GM12872 (cell line): ENCODE measurements around the gene RABL6.

Experiments used
- TF ChIP-seq, protein P1 (sequence below): IDR thresholded peaks from 3 replicates; pipeline ENCODE4 v1.5.1; 2011; ENCODE audit warnings: low read depth, mild to moderate bottlenecking, low read length, moderate library complexity; ENCODE audit not compliant: insufficient read depth

The RABL6 gene

DNA sequence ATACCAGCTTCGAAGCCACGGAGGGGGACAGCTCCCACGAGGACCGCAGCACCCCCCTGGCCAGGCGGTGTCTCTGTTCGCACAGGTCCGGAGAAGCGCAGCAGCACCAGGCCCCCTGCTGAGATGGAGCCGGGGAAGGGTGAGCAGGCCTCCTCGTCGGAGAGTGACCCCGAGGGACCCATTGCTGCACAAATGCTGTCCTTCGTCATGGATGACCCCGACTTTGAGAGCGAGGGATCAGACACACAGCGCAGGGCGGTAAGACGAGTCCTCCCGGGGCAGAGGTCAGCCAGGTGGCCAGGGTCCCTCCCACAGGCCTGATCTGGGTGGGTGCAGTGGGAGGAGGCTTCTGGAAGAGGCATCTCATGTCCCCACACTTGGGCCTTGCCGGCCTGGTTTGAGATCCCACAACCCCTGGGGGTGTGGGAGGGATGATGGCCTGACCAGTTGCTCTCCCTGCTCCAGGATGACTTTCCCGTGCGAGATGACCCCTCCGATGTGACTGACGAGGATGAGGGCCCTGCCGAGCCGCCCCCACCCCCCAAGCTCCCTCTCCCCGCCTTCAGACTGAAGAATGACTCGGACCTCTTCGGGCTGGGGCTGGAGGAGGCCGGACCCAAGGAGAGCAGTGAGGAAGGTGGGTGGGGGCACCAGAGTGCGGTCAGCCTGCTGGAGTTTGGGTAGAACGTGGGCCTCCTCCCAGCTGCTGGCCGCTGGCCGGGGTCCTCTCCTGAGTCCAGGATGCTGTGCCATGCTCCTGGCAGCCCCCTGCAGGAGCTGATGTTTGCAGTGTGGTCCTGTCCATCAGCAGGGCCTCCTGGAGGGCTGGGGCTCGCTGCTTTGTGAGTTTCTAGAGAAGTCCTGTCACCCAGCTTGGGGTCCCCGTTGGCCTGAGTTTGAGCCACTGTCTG, 31.7 kb downstream of the RABL6 start:
- TF ChIP-seq, protein P1, sequence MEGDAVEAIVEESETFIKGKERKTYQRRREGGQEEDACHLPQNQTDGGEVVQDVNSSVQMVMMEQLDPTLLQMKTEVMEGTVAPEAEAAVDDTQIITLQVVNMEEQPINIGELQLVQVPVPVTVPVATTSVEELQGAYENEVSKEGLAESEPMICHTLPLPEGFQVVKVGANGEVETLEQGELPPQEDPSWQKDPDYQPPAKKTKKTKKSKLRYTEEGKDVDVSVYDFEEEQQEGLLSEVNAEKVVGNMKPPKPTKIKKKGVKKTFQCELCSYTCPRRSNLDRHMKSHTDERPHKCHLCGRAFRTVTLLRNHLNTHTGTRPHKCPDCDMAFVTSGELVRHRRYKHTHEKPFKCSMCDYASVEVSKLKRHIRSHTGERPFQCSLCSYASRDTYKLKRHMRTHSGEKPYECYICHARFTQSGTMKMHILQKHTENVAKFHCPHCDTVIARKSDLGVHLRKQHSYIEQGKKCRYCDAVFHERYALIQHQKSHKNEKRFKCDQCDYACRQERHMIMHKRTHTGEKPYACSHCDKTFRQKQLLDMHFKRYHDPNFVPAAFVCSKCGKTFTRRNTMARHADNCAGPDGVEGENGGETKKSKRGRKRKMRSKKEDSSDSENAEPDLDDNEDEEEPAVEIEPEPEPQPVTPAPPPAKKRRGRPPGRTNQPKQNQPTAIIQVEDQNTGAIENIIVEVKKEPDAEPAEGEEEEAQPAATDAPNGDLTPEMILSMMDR = no peak

DNA sequence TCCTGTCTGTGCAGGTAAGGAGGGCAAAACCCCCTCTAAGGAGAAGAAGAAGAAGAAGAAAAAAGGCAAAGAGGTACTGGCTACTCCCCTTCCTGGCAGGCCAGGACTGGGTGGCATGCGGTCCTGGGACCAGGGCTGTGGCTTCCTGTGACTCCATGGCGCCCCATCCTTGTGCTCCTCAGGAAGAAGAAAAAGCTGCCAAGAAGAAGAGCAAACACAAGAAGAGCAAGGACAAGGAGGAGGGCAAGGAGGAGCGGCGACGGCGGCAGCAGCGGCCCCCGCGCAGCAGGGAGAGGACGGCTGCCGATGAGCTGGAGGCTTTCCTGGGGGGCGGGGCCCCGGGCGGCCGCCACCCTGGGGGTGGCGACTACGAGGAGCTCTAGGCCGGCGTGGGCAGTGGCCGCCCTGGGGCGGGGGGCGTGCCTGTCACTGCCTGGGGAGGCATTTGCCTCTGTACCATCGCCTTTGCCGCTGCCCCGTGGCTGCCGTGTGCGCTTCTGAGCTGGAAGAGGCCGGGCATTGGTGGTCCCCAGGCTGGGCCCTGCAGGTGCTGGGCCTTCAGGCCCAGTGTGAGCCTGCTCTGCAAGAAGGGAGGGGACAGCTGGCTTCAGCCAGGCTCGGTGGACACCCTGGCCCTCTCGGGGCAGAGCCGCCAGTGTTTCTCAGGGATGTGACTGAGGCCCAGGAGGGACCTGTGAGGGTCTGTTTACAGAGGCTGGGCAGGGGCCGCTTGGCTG, 32.6 kb downstream of the RABL6 start:
- TF ChIP-seq, protein P1 = no peak

DNA sequence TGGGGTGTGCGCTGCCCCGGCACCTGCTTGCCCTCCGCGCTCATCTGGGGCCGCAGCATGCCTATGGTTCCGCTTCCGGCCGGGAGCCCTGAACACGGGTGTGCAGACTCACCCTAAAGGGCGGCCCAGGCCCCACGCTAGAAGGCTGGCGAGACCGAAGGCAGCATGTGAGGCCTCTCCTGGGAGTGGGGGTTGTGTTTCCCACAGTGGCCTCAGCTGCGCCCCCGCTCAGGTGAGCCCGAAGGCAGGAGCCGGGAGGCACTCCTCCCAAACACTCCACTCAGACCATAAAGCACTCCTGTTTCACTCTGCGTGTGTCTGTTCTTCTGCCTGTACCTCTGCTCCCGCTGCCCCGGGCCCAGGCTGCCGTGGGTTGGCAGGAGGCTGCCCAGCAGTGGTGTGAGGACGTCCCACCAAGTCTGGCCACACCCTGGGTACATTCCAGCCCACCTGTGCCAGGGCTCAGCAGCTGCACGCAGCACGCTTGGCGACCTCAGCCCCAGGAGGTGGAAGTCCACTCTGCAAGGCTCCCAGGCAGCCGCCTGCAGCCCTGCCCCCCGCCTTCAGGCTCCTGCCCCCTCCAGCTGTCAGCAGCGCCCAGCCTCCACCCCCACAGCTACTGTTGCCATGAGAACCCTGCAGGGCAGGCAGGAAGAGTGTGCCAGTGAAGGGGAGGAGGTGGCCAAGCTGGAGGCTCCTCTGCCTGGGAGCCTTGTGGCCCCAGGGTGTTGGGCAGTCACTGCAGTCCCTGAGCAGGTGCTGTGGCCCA, 33.3 kb downstream of the RABL6 start:
- TF ChIP-seq, protein P1 = no peak

DNA sequence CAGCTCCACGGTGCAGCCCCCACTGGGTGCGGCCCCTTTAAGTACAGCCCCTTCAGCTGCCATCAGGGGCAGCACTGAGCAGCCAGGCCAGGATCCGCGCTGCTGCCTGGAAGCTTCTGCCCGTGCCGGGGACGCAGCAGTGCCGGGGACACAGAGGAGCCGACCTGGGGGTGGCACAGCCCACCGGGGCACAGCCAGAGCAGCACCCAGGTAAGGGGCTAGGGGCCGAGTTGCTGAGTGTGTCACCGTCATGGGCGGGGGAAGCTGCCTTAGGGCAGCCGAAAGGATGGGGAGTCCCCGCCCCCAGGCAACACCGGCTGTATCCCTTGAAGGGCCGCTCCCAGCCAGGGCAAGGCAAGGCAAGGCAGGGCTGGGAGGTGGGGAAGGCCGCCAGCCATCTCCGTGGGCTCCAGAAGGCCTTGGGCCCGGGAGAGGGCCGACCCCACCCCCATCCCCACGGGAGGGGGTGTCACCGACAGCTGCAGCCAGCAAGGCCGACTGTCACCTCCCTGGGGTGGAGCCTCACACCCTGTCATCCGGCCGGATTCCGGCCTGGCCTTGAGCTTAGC, 34.7 kb downstream of the RABL6 start, which contains the start of gene AJM1:
AJM1 (plus strand) TSS at position 99 of the 569 bp plus-strand sequence. CDS start 1,937 bp downstream, outside the sequence.
- TF ChIP-seq, protein P1 = peak; percentile 93

DNA sequence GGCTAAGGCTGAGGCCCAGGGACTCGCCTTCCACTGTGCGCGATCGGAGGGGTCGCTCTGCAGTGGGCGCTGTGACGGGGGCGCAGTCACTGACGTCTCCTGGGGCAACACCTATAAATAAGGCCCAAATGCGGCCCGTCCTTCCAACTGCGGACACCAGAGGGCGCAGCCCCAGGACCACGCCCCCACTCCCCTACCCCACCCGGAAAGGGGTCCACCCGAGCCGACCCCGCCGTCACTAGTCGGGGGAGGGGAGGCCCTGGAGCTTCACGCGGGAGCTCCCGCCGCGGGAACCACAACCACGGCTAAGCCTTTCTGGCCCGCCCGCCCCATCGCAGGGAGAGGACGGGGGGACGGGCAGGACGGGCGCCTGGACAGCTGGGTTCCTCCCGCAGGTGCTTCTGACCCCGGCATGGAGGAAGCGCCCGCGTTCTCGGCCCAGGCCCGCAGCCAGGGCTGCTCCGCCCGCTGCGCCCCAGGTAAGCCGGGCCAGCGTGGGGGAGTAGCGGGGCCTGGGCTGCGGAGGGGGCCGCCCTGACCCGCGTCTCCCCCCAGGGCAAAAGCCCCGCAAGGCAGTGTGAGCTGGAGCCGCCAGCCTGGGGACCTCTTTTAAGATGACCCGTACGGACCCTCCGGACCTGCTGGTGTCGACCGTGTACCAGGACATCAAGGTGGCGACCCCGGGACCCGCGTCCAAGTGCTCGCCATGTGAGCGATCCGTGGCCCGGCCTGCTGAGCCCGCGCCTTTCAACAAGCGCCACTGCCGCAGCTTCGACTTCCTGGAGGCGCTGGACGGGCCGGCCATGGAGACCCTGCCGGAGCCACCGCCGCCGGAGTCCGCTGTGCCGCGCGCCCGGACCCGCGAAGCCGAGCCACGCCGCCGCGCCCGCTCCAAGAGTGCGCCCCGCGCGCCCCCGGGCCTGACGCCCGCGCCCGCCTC, 36.3 kb downstream of the RABL6 start:
- TF ChIP-seq, protein P1 = peak; percentile 51

DNA sequence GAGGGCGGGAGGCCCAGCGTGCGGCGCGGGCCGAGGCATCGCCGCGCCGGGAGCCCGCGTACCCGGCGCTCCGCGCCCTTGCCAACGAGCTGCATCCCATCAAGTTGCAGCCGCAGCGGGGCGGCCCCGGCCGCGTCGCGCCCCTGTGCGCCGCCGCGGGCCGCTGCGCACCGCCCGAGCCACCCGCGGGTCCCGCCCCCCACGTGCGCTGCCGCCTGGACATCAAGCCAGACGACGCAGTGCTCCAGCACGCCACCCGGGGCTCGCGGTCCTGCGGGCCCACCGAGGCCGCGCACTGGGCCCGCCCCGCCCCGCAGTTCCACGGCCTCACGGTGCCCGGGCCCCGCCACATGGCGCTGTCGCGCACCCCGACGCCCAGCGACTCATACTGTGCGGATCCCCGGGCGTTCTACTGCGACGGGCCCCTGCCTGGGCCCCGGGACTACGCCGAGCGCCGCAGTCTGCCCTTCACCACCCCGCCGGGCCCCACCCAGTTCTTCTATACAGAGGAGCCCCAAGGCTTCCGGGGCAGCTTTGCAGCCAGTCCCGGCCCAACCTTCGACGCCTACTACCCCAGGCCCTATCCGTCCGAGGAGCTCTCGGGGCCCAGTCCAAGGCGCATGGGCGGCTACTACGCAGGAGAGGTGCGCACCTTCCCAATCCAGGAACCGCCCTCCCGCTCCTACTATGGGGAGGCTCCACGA, 37.2 kb downstream of the RABL6 start:
- TF ChIP-seq, protein P1 = no peak
